ENCODE results near the gene PCDH15. TPM values are rescaled to one million over a fixed set of nuclear protein-coding genes. Genes with fewer than 3 reads are reported as not detected.

PCDH15 gene
- total and polyA plus RNA-seq, 2 of the 8 experiments (the other 6 are each of a cell fraction or from before 2014, with no cell fraction given) = 0.11 TPM; not detected in 1

DNA sequence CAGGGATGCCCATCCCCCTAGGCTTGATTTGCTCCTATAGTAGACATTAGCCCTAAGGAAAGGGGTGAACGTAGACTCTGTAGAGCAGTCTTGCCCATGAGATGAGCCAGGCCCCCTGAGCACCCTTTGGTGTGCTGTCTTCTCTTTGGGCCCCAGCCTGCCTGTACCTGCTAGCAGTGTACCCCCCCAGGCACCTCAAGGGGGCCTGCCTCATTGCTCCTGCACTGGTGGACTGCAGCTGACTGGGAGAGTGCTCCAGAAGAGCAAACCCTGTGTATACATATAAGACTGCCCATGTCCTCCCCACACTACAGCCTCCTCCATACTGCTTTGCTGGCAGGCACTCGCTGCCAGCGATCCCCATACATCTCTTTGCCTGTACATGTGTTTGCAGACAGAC lies 206.7 kb downstream of the PCDH15 start:
- no peak overlapping the region for H3K9ac ChIP-seq (replicated peaks in 1 of 4; ENCODE audit: extremely low read depth in 1 of 4, low read depth in 3 of 4, low read length in 3 of 4)
- H2BK120ac ChIP-seq (replicated peaks; ENCODE audit: low read depth, low read length) = no peak overlapping the region
- H3K27me3 ChIP-seq (replicated peaks in 1 of 4; ENCODE audit: control insufficient read depth in 3 of 4, extremely low read depth in 1 of 4, insufficient read depth in 3 of 4, low read length in 3 of 4) = no peaks in the 10 kb centered on the region
- ChIA-PET CTCF (ENCODE audit: partially characterized antibody) (interaction anchor here (1.6 kb wide), 1 partner anchor 9 kb away, joined by 3 read pairs; no protein-coding TSS in a partner anchor), POLR2A (ENCODE audit: partially characterized antibody) (no interaction called here)
- FAIRE-seq (no peak), DNase-seq (ENCODE audit: low read depth in 1 of 2, low spot score in 2 of 2) (no peak)
- no peaks in the 10 kb centered on the region for H3K79me1 ChIP-seq (ENCODE audit: low read depth, low read length)
- H3K4me2 ChIP-seq (ENCODE audit: insufficient read depth in 1 of 2, low read depth in 2 of 2, low read length in 2 of 2) = no peak overlapping the region
- H3K23me2 ChIP-seq (ENCODE audit: low read depth, low read length) = no peaks in the 10 kb centered on the region
- H3K36me3 ChIP-seq (ENCODE audit: control insufficient read depth in 2 of 4, insufficient read depth in 4 of 4, low read length in 3 of 4) = no peaks in the 10 kb centered on the region
- H2BK5ac ChIP-seq (ENCODE audit: low read depth, low read length) = no peak overlapping the region
- peak overlapping the region; percentile 62; the same call in 1 of the 2 replicates for H4K8ac ChIP-seq (ENCODE audit: extremely low read depth, insufficient read depth, low read length)
- 90% methylated on average over 3 of the region's 3 CpGs; no CpG with 5 or more reads in 1 of the 2 experiments for WGBS, 2 experiments (ENCODE audit: extremely low coverage in 1 of 2, insufficient coverage in 1 of 2, insufficient read length in 1 of 2, insufficient replicate concordance in 2 of 2, low coverage in 1 of 2, low lambda C conversion rate in 2 of 2, missing lambda C conversion rate in 1 of 2)
- no peak overlapping the region for H3K27ac ChIP-seq (ENCODE audit: low read depth, low read length)
- H3K4ac ChIP-seq (replicated peaks; ENCODE audit: insufficient read length, low read depth, low read length) = no peak overlapping the region
- no peak overlapping the region for H2BK12ac ChIP-seq (ENCODE audit: low read depth, low read length)
- no peak overlapping the region for H3K4me3 ChIP-seq (ENCODE audit: extremely low read depth in 1 of 4, insufficient read depth in 2 of 4, low read depth in 3 of 4, low read length in 4 of 4)
- H3K56ac ChIP-seq (replicated peaks; ENCODE audit: insufficient read length, low read depth, low read length) = no peak overlapping the region
- no peaks in the 10 kb centered on the region for H3K9me3 ChIP-seq (ENCODE audit: insufficient read depth in 2 of 2, low read depth in 1 of 2, low read length in 1 of 2)
- no peak overlapping the region for H2BK20ac ChIP-seq (ENCODE audit: low read length)
- no peak overlapping the region for H4K5ac ChIP-seq (ENCODE audit: insufficient read length, low read depth, low read length)
- H3K14ac ChIP-seq (ENCODE audit: insufficient read length) = no peak overlapping the region
- H3K79me2 ChIP-seq (ENCODE audit: control insufficient read depth in 1 of 2, insufficient read depth in 2 of 2, low read length in 2 of 2) = no peaks in the 10 kb centered on the region
- H3K23ac ChIP-seq (ENCODE audit: insufficient read length) = no peak overlapping the region
- H3K4me1 ChIP-seq (replicated peaks in 1 of 4; ENCODE audit: control insufficient read depth in 3 of 4, insufficient read depth in 4 of 4, low read length in 3 of 4) = no peaks in the 10 kb centered on the region
- H4K91ac ChIP-seq (replicated peaks; ENCODE audit: insufficient read length, low read length) = no peak overlapping the region
- H3K18ac ChIP-seq (ENCODE audit: extremely low read depth, low read length) = no peak overlapping the region
- H2BK15ac ChIP-seq (ENCODE audit: low read length) = no peak overlapping the region
- no peaks in the 10 kb centered on the region for H4K20me1 ChIP-seq (replicated peaks in 1 of 2; ENCODE audit: control insufficient read depth in 1 of 2, insufficient read depth in 2 of 2, low read length in 2 of 2)
- no peak overlapping the region for H2AFZ ChIP-seq (ENCODE audit: low read length)
- H2AK5ac ChIP-seq (ENCODE audit: low read depth, low read length) = no peak overlapping the region
- TF ChIP-seq HDAC2 (IDR thresholded peaks at IDR 0.05; ENCODE audit: borderline replicate concordance in 1 of 2, low read depth in 2 of 2, low read length in 2 of 2) (no peak), MAFK (IDR thresholded peaks at IDR 0.05; ENCODE audit: low read depth, low read length) (no peak), NRF1 (IDR thresholded peaks at IDR 0.05; ENCODE audit: low read depth, low read length) (no peak), BRCA1 (IDR thresholded peaks at IDR 0.05; ENCODE audit: low read depth, low read length) (no peak), SP1 (IDR thresholded peaks at IDR 0.05; ENCODE audit: low read depth, low read length) (no peak), NANOG (IDR thresholded peaks at IDR 0.05; ENCODE audit: insufficient read depth, low read depth, low read length, poor library complexity, severe bottlenecking) (no peak), KDM1A (IDR thresholded peaks at IDR 0.05; ENCODE audit: borderline replicate concordance, low read length) (no peak), KDM4A (IDR thresholded peaks at IDR 0.05; ENCODE audit: low read depth, low read length, severe bottlenecking) (no peak), RXRA (IDR thresholded peaks at IDR 0.05; ENCODE audit: insufficient read depth, low read depth, low read length) (no peak), SIN3A (conservative IDR thresholded peaks at IDR 0.05 in 1 of 2, IDR thresholded peaks at IDR 0.05 in 1 of 2; ENCODE audit: low read depth in 1 of 2, low read length in 2 of 2) (no peak), EZH2 (IDR thresholded peaks at IDR 0.05; ENCODE audit: low read depth, low read length, severe bottlenecking) (no peak), ZNF274 (IDR thresholded peaks at IDR 0.05; ENCODE audit: borderline replicate concordance, extremely low read depth, low read length) (no peak), FOSL1 (IDR thresholded peaks at IDR 0.05; ENCODE audit: insufficient read depth, low read depth, low read length) (no peak), TBP (IDR thresholded peaks at IDR 0.05; ENCODE audit: low read depth, low read length) (no peak)
